HG03066 (cell line): ENCODE results near the gene NDRG4.

Source experiments
- ATAC-seq: cut with Tn5 transposase; IDR thresholded peaks from one replicate; pipeline ENCODE4 v1.9.1; 2021; ENCODE audit warnings: low read depth; ENCODE audit not compliant: unreplicated experiment

NDRG4 gene

DNA sequence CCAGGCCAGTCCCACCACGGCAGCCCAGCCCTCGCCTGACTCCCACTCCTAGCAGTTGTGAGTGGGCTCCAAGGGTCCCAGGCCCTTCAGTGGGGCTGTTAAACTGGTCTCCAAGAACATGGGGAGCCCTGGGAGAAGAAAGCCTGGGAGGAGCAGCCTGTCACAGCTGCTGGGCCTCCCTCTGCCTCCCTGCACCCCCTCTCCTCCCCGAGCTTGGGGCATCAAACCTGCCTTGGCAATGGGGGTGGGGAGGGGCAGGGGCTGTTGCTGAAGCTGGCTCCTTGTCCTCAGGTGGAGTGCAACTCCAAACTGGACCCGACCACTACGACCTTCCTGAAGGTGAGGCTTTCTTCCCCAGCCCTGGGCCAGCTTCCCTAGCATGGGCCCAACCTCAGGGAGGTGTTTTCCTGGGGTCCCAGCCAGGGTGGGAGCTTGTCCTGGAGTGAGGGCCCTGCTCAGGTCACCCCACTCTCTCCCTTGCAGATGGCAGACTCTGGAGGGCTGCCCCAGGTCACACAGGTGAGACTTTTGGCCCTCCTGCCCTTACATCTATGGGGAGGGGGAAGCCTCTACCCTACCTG lies 8.8 kb downstream of the NDRG4 start:
- no peak for ATAC-seq

- ATAC-seq = no peak
These were observed 9.5 kb downstream of the NDRG4 start for GRCh38 chr16:58509256-58510096.

- ATAC-seq = no peak
These were observed 10.3 kb downstream of the NDRG4 start for GRCh38 chr16:58510097-58510775.

GRCh38 chr16:58510776-58511628 lies 11.1 kb downstream of the NDRG4 start:
- ATAC-seq = no peak

DNA sequence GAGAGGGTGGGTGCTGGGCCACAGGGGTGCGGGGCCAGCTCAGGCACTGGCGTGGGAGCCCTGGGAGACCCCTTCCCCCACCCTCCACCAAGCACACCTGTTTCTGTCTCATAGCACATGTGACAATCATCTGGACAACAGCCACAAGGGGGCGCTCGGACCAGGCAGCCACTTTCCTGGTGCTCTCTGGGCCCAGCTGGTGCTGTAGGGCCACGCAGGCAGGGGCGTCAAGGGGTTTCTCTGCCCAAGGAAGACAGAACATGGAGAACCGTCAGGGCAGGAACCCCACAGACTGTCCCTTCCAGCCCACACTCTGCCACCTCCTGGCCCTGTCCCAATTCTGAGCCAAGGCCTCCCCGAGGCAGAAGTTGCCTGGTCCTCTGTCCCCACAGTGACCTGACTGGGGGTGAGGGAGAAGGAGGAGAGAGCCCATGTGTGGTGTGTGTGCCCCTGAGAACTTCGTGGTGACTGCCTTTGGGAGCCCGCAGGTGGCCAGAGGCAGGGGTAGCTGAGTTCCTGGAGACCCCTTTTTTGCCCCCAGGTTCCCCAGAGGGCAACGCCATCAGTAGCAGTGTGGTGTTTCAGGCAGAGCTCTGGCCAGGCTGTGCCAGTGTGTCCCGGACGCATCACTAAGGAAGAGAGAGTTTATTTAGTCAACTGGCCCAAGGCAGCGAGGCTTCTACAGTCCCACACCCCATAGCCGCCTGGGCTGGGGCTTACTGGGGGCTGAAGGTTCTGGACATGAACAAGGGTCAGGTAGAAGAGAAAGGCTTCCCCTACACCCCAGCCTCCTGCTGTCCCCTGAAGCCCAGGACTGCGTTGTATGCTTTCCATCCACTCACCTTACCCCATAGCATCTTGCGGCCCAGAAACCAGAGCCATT lies 12.2 kb downstream of the NDRG4 start:
- no peak for ATAC-seq

- no peak for ATAC-seq
These were observed 13.9 kb downstream of the NDRG4 start for GRCh38 chr16:58513874-58514273.

GRCh38 chr16:58515125-58515870 lies 15.4 kb downstream of the NDRG4 start, which contains the start of gene SETD6:
Gene SETD6 (plus strand): TSS chr16:58515517. CDS start chr16:58515538, 21 bp downstream.
- peak; percentile 78 for ATAC-seq

- peak; percentile 50 for ATAC-seq
These were observed 16.2 kb downstream of the NDRG4 start for GRCh38 chr16:58515871-58516767.

DNA sequence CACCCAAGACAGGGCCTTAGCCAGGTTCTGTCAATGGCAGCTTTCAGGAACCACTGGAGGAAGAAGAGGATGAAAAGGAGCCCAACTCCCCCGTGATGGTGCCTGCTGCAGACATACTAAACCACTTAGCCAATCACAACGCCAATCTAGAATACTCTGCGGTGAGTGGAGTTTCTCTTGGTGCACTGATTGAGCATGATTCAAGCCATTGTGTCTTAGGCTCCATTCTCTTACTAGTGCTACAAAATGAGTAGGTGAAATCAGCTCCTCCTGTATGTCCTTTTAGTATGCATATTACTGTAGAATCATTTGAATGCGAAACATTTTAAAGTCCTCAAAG lies 16.8 kb downstream of the NDRG4 start:
- ATAC-seq = no peak

- ATAC-seq = peak; percentile 32
These were observed 18.4 kb downstream of the NDRG4 start for GRCh38 chr16:58518083-58518979.

- no peak for ATAC-seq
These were observed 19.0 kb downstream of the NDRG4 start for GRCh38 chr16:58518980-58519368.

DNA sequence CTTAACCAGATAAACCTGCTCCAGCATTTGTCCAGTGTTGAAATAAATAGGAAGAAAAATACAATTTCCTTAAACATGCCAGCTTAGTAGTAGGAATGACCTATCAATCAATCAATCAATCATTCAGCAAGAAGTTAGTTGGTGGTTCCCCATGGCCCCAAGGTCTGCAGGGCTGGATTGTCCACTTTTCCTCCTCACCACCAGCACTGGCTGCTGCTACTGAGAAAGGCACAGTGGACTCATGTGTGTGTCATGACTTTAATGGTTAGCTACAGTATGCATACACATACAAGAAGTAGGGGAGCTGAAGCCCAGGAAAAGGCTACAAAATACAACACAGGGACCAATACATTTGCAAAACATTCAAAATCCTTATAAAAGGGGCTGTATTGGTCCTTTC lies 19.8 kb downstream of the NDRG4 start:
- no peak for ATAC-seq

- ATAC-seq = no peak
These were observed 30.2 kb downstream of the NDRG4 start for GRCh38 chr16:58530179-58530578.

- ATAC-seq = no peak
These were observed 32.5 kb downstream of the NDRG4 start for GRCh38 chr16:58532414-58532813.

DNA sequence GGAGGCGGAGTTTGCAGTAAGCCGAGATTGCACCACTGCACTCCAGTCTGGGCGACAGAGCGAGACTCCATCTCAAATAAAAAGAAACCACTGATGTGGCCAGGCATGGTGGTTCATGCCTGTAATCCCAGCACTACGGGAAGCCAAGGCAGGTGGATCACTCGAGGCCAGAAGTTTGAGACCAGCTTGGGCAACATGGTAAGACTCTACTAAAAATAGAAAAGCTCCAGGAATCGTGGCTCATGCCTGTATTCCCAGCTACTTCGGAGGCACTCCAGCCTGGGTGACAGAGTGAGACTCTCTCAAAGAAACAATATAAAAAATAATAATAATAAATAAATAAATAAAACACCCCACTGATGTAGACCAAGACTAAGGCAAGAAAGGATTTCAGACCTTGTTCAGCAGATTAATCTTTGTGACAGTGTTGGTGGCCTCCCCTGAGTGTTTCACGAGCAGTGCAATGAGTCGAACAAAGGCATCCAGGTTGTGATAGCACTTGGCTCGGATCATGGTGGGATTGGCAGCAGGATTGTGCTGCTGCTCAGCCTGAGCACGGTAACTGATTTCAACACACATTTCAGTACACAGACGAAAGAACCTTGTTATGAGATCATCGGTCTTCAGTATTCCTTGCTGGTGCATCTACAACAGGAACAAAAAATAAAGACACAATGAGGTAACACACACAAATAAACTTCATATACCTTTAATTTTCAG lies 34.0 kb downstream of the NDRG4 start:
- ATAC-seq = no peak

- ATAC-seq = no peak
These were observed 35.2 kb downstream of the NDRG4 start for GRCh38 chr16:58535100-58535499.
